GM23338 (cell line): ENCODE measurements around the gene STRN. TPM values are rescaled to one million over a fixed set of nuclear protein-coding genes. Genes with fewer than 3 reads are reported as not detected.

ENCODE experiments used
- ATAC-seq: fragments of 200-7000 bp; cut with Tn5 transposase; 3 replicates; pipeline ENCODE4 v1.9.1; 2020
- DNase-seq: peaks from one replicate; pipeline ENCODE4 v3.0.0-alpha.2; 2015; ENCODE audit warnings: low spot score
- H2AFZ ChIP-seq: fragments of 200-600 bp; sonication (generic); 2 replicates; pipeline ENCODE4 v1.8.0; 2016; ENCODE audit warnings: antibody characterized with exemption, mild to moderate bottlenecking, moderate library complexity
- H3F3A ChIP-seq: fragments of 200-600 bp; sonication (generic); replicated peaks from 2 replicates; pipeline ENCODE4 v1.8.0; 2017; ENCODE audit warnings: antibody characterized with exemption, mixed run types, low read depth
- H3K27ac ChIP-seq: fragments of 200-600 bp; sonication (generic); 2 replicates; pipeline ENCODE4 v1.6.1; 2016; ENCODE audit warnings: low read depth
- H3K27me3 ChIP-seq: fragments of 200-600 bp; sonication (generic); 2 replicates; pipeline ENCODE4 v1.8.0; 2016; ENCODE audit warnings: mild to moderate bottlenecking, mixed run types, moderate library complexity; ENCODE audit not compliant: insufficient read depth
- H3K36me3 ChIP-seq: fragments of 200-600 bp; sonication (generic); 2 replicates; pipeline ENCODE4 v1.8.0; 2016; ENCODE audit warnings: mild to moderate bottlenecking; ENCODE audit not compliant: insufficient read depth
- H3K4me1 ChIP-seq: fragments of 200-600 bp; sonication (generic); 2 replicates; pipeline ENCODE4 v1.8.0; 2016; ENCODE audit warnings: mild to moderate bottlenecking, moderate library complexity; ENCODE audit not compliant: insufficient read depth
- H3K4me2 ChIP-seq: fragments of 200-600 bp; sonication (generic); 2 replicates; pipeline ENCODE4 v1.7.1; 2017; ENCODE audit warnings: mixed run types
- H3K4me3 ChIP-seq: fragments of 200-600 bp; sonication (generic); 2 replicates; pipeline ENCODE4 v1.6.1; 2016; ENCODE audit warnings: mixed run types
- H3K79me2 ChIP-seq: fragments of 200-600 bp; sonication (generic); replicated peaks from 2 replicates; pipeline ENCODE4 v1.8.0; 2017; ENCODE audit warnings: mild to moderate bottlenecking; ENCODE audit not compliant: insufficient read depth
- H3K9me2 ChIP-seq: fragments of 200-600 bp; sonication (generic); 2 replicates; pipeline ENCODE4 v1.8.0; 2017; ENCODE audit not compliant: insufficient read depth
- H4K20me1 ChIP-seq: fragments of 200-600 bp; sonication (generic); replicated peaks from 2 replicates; pipeline ENCODE4 v1.8.0; 2017; ENCODE audit warnings: mild to moderate bottlenecking; ENCODE audit not compliant: insufficient read depth
- H3K27ac Mint-ChIP-seq: 2 replicates; pipeline ENCODE4 v1.8.0; 2020; ENCODE audit warnings: inconsistent platforms, mild to moderate bottlenecking, moderate library complexity, mixed read lengths
- H3K27me3 Mint-ChIP-seq: 3 replicates; pipeline ENCODE4 v1.8.0; 2022; ENCODE audit warnings: low read depth, mild to moderate bottlenecking, moderate library complexity, mixed read lengths, inconsistent platforms; ENCODE audit not compliant: insufficient read depth, poor library complexity
- H3K36me3 Mint-ChIP-seq: 3 replicates; pipeline ENCODE4 v1.8.0; 2021; ENCODE audit warnings: low read depth, mild to moderate bottlenecking, inconsistent platforms, moderate library complexity, mixed read lengths
- H3K4me1 Mint-ChIP-seq: 3 replicates; pipeline ENCODE4 v1.8.0; 2020; ENCODE audit warnings: mild to moderate bottlenecking, inconsistent platforms, mixed read lengths
- H3K4me3 Mint-ChIP-seq: 3 replicates; pipeline ENCODE4 v1.8.0; 2021; ENCODE audit warnings: moderate library complexity, mild to moderate bottlenecking, inconsistent platforms, mixed read lengths
- H3K9me3 Mint-ChIP-seq: 3 replicates; pipeline ENCODE4 v1.8.0; 2020; ENCODE audit warnings: moderate library complexity, mild to moderate bottlenecking, inconsistent platforms, mixed read lengths
- CTCF ChIP-seq, 2 experiments: fragments of 200-600 bp in 1 of 2; sonication (generic) in 1 of 2; conservative IDR thresholded peaks; 2 replicates each; pipeline versions ENCODE4 v1.5.1 to v1.6.1; 2016 to 2017; ENCODE audit warnings: antibody characterized with exemption in 2 of 2, low read depth in 2 of 2, mild to moderate bottlenecking in 2 of 2, moderate library complexity in 1 of 2
- ETS1 ChIP-seq: IDR thresholded peaks from 2 replicates; pipeline ENCODE4 v1.6.1; 2016; ENCODE audit warnings: antibody characterized with exemption
- EZH2phosphoT487 ChIP-seq: fragments of 200-600 bp; sonication (generic); IDR thresholded peaks from one replicate; pipeline ENCODE4 v1.8.1; 2018; ENCODE audit warnings: antibody characterized with exemption; ENCODE audit not compliant: unreplicated experiment
- JUNB ChIP-seq: IDR thresholded peaks from one replicate; pipeline ENCODE4 v1.6.1; 2016; ENCODE audit warnings: antibody characterized with exemption; ENCODE audit not compliant: unreplicated experiment
- POLR2AphosphoS5 ChIP-seq: IDR thresholded peaks from 2 replicates; pipeline ENCODE4 v1.6.1; 2016; ENCODE audit warnings: antibody characterized with exemption, low read depth
- REST ChIP-seq: IDR thresholded peaks from one replicate; pipeline ENCODE4 v1.6.1; 2018; ENCODE audit warnings: antibody characterized with exemption; ENCODE audit not compliant: unreplicated experiment
- STAT1 ChIP-seq: IDR thresholded peaks from one replicate; pipeline ENCODE4 v1.6.1; 2016; ENCODE audit warnings: antibody characterized with exemption; ENCODE audit not compliant: unreplicated experiment
- ZNF114 ChIP-seq: fragments of 250-450 bp; sonication (Bioruptor Pico); IDR thresholded peaks from 2 replicates; pipeline ENCODE4 v1.5.0; 2020; ENCODE audit warnings: mild to moderate bottlenecking, moderate library complexity
- polyA plus RNA-seq: library from polyadenylated mRNA; unstranded; fragments of >200 nt; fragmentation: Nextera tagmentation; extraction: Ambion mirVana; gene quantifications from 2 replicates; pipeline ENCODE4 v1.2.1, GENCODE V29; 2016
- total RNA-seq: library from RNA; depleted of rRNA; stranded (reverse); fragments of >200 nt; shearing (Covaris generic); gene quantifications from 2 replicates; pipeline ENCODE4 v1.2.3, GENCODE V29; 2014

Gene STRN
- total and polyA plus RNA-seq, 2 experiments from 2014 or later, result 16.1 to 34.5 TPM

GRCh38 chr2:36965751-36966369, 476 bp downstream of the STRN start:
- Histone ChIP-seq H3K27me3 (no peaks in the 10 kb centered on the region), H2AFZ (peak overlapping the region; percentile 73; the same call in 1 of the 2 replicates), H3F3A (no peaks in the 10 kb centered on the region; the same call in 1 of the 2 replicates), H3K27ac (peak overlapping the region; percentile 95), H3K9me2 (no peaks in the 10 kb centered on the region), H4K20me1 (no peaks in the 10 kb centered on the region), H3K4me1 (peaks cover 53% of the 10 kb centered on the region), H3K36me3 (no peaks in the 10 kb centered on the region), H3K4me3 (peak overlapping the region; percentile 92), H3K4me2 (peak overlapping the region; percentile 81), H3K79me2 (peaks cover 42% of the 10 kb centered on the region)
- Mint-ChIP-seq H3K36me3 (peaks cover 2% of the 10 kb centered on the region; the same call in 1 of the 3 replicates), H3K27ac (peak overlapping the region; percentile 74), H3K27me3 (peaks cover 14% of the 10 kb centered on the region), H3K4me1 (peaks cover 59% of the 10 kb centered on the region), H3K9me3 (no peaks in the 10 kb centered on the region), H3K4me3 (peak overlapping the region; percentile 86)
- TF ChIP-seq STAT1 (no peak), POLR2AphosphoS5 (peak; percentile 30; the same call in 1 of the 2 replicates)
- peak; percentile 55 for ATAC-seq
- peak; percentile 92 for DNase-seq

GRCh38 chr2:36965206-36965605, 1.1 kb downstream of the STRN start:
- Mint-ChIP-seq H3K9me3 (no peaks in the 10 kb centered on the region), H3K4me3 (peak overlapping the region; percentile 86), H3K27me3 (peaks cover 14% of the 10 kb centered on the region), H3K36me3 (peaks cover 2% of the 10 kb centered on the region; the same call in 1 of the 3 replicates), H3K4me1 (peaks cover 62% of the 10 kb centered on the region), H3K27ac (peak overlapping the region; percentile 74; the same call in 1 of the 2 replicates)
- H3K4me2 ChIP-seq, result peak overlapping the region; percentile 81
- H3K27ac ChIP-seq, result peak overlapping the region; percentile 95
- no peaks in the 10 kb centered on the region; the same call in 1 of the 2 replicates for H3F3A ChIP-seq
- H3K36me3 ChIP-seq, result no peaks in the 10 kb centered on the region
- H3K27me3 ChIP-seq, result no peaks in the 10 kb centered on the region
- no peaks in the 10 kb centered on the region for H4K20me1 ChIP-seq
- ATAC-seq, result no peak
- H3K4me3 ChIP-seq, result peak overlapping the region; percentile 92
- H3K4me1 ChIP-seq, result peaks cover 60% of the 10 kb centered on the region
- no peak for DNase-seq
- H3K79me2 ChIP-seq, result peaks cover 49% of the 10 kb centered on the region
- H2AFZ ChIP-seq, result no peak overlapping the region
- no peaks in the 10 kb centered on the region for H3K9me2 ChIP-seq
- TF ChIP-seq CTCF (conservative IDR thresholded peaks at IDR 0.05; ENCODE audit: low read depth in 2 of 2) (no peak), ETS1 (no peak), EZH2phosphoT487 (no peak), JUNB (no peak), ZNF114 (CRISPR knock-in tag) (no peak), REST (no peak)
